ENCODE results near the gene MEGF6.

GRCh38 chr1:3544040-3544977 lies 67.0 kb downstream of the MEGF6 start:
- TF ChIP-seq POLR2AphosphoS5 (IDR thresholded peaks at IDR 0.05; ENCODE audit: low read depth) (no peak), SPI1 (IDR thresholded peaks at IDR 0.05; ENCODE audit: borderline replicate concordance, low read depth) (no peak), GABPA (IDR thresholded peaks at IDR 0.05; ENCODE audit: low read depth) (no peak)
- TF ChIP-seq, protein P1, sequence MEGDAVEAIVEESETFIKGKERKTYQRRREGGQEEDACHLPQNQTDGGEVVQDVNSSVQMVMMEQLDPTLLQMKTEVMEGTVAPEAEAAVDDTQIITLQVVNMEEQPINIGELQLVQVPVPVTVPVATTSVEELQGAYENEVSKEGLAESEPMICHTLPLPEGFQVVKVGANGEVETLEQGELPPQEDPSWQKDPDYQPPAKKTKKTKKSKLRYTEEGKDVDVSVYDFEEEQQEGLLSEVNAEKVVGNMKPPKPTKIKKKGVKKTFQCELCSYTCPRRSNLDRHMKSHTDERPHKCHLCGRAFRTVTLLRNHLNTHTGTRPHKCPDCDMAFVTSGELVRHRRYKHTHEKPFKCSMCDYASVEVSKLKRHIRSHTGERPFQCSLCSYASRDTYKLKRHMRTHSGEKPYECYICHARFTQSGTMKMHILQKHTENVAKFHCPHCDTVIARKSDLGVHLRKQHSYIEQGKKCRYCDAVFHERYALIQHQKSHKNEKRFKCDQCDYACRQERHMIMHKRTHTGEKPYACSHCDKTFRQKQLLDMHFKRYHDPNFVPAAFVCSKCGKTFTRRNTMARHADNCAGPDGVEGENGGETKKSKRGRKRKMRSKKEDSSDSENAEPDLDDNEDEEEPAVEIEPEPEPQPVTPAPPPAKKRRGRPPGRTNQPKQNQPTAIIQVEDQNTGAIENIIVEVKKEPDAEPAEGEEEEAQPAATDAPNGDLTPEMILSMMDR (IDR thresholded peaks at IDR 0.05; ENCODE audit: insufficient read depth, low read length), result no peak
- TF ChIP-seq, protein P2, sequence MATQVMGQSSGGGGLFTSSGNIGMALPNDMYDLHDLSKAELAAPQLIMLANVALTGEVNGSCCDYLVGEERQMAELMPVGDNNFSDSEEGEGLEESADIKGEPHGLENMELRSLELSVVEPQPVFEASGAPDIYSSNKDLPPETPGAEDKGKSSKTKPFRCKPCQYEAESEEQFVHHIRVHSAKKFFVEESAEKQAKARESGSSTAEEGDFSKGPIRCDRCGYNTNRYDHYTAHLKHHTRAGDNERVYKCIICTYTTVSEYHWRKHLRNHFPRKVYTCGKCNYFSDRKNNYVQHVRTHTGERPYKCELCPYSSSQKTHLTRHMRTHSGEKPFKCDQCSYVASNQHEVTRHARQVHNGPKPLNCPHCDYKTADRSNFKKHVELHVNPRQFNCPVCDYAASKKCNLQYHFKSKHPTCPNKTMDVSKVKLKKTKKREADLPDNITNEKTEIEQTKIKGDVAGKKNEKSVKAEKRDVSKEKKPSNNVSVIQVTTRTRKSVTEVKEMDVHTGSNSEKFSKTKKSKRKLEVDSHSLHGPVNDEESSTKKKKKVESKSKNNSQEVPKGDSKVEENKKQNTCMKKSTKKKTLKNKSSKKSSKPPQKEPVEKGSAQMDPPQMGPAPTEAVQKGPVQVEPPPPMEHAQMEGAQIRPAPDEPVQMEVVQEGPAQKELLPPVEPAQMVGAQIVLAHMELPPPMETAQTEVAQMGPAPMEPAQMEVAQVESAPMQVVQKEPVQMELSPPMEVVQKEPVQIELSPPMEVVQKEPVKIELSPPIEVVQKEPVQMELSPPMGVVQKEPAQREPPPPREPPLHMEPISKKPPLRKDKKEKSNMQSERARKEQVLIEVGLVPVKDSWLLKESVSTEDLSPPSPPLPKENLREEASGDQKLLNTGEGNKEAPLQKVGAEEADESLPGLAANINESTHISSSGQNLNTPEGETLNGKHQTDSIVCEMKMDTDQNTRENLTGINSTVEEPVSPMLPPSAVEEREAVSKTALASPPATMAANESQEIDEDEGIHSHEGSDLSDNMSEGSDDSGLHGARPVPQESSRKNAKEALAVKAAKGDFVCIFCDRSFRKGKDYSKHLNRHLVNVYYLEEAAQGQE (IDR thresholded peaks at IDR 0.05; ENCODE audit: insufficient replicate concordance, low read depth), result no peak
